K562 (cell line): ENCODE measurements around the gene TPR. TPM values are rescaled to one million over a fixed set of nuclear protein-coding genes. Genes with fewer than 3 reads are reported as not detected.

Source experiments
- ATF2 ChIP-seq: sonication (generic); formaldehyde crosslinking; IDR thresholded peaks from 2 replicates; pipeline ENCODE4 v1.8.1; 2022; ENCODE audit warnings: missing genetic modification reagents
- CEBPG ChIP-seq, 3 experiments: fragments of 200-800 bp in 1 of 3; sonication (Bioruptor generic) in 1 of 3; sonication (generic) in 1 of 3; formaldehyde crosslinking in 1 of 3; IDR thresholded peaks in 2 of 3; conservative IDR thresholded peaks in 1 of 3; 2 replicates each; pipeline versions ENCODE4 v1.6.1 to v1.8.0; 2016 to 2022; ENCODE audit warnings: missing compliant biosample characterization in 2 of 3, missing genetic modification characterization in 2 of 3, mild to moderate bottlenecking in 1 of 3, missing genetic modification reagents in 1 of 3
- FOXA3 ChIP-seq, 2 experiments: fragments of 450-650 bp in 1 of 2; sonication (generic) in 1 of 2; formaldehyde crosslinking; IDR thresholded peaks in 1 of 2; conservative IDR thresholded peaks in 1 of 2; 2 replicates each; pipeline versions ENCODE4 v1.4.0 to v1.8.0; 2020 to 2022; ENCODE audit warnings: mild to moderate bottlenecking in 2 of 2, missing genetic modification reagents in 1 of 2
- FOXO4 ChIP-seq: fragments of 450-650 bp; formaldehyde crosslinking; IDR thresholded peaks from 2 replicates; pipeline ENCODE4 v1.4.0; 2020; ENCODE audit warnings: mild to moderate bottlenecking, moderate library complexity
- KAT8 ChIP-seq: fragments of 450-650 bp; IDR thresholded peaks from 2 replicates; pipeline ENCODE4 v1.6.1; 2016; ENCODE audit warnings: low read depth, mild to moderate bottlenecking
- KDM2B ChIP-seq: fragments of 250-450 bp; sonication (Bioruptor Pico); IDR thresholded peaks from 2 replicates; pipeline ENCODE4 v1.8.0; 2021; ENCODE audit warnings: mild to moderate bottlenecking, moderate library complexity
- KLF16 ChIP-seq: IDR thresholded peaks from 2 replicates; pipeline ENCODE4 v1.6.1; 2016; ENCODE audit warnings: antibody characterized with exemption
- MCM5 ChIP-seq: fragments of 450-650 bp; IDR thresholded peaks from 2 replicates; pipeline ENCODE4 v1.6.1; 2016; ENCODE audit warnings: low read depth
- MCM7 ChIP-seq, 2 experiments: fragments of 450-650 bp; IDR thresholded peaks; 2 replicates each; pipeline ENCODE4 v1.6.1; 2016 to 2018
- MEF2D ChIP-seq: conservative IDR thresholded peaks from 2 replicates; pipeline ENCODE4 v1.6.1; 2016; ENCODE audit warnings: low read depth, missing genetic modification characterization, missing compliant biosample characterization
- NFE2L1 ChIP-seq: fragments of 450-650 bp; IDR thresholded peaks from 2 replicates; pipeline ENCODE4 v1.6.1; 2016; ENCODE audit warnings: missing genetic modification characterization, low read depth, mild to moderate bottlenecking, missing compliant biosample characterization, moderate library complexity, borderline replicate concordance
- NFIC ChIP-seq: fragments of 450-650 bp; IDR thresholded peaks from 2 replicates; pipeline ENCODE4 v1.6.1; 2017; ENCODE audit warnings: mild to moderate bottlenecking, inconsistent platforms
- NR2F6 ChIP-seq: fragments of 450-650 bp; formaldehyde crosslinking; IDR thresholded peaks from 2 replicates; pipeline ENCODE4 v1.4.0; 2020; ENCODE audit warnings: mild to moderate bottlenecking
- PCBP1 ChIP-seq: fragments of 200-400 bp; formaldehyde crosslinking; IDR thresholded peaks from 2 replicates; pipeline ENCODE4 v1.6.1; 2018; ENCODE audit warnings: mild to moderate bottlenecking, low read depth, low read length; ENCODE audit not compliant: poor library complexity, severe bottlenecking
- PTRF ChIP-seq: fragments of 450-650 bp; IDR thresholded peaks from 2 replicates; pipeline ENCODE4 v1.6.1; 2016; ENCODE audit warnings: mild to moderate bottlenecking, missing genetic modification characterization, missing compliant biosample characterization
- SPI1 ChIP-seq: IDR thresholded peaks from 2 replicates; pipeline ENCODE4 v1.6.1; 2011; ENCODE audit warnings: low read depth, low read length, control low read depth, borderline replicate concordance
- ZBTB43 ChIP-seq: sonication (generic); formaldehyde crosslinking; IDR thresholded peaks from 2 replicates; pipeline ENCODE4 v1.8.0; 2023; ENCODE audit warnings: mild to moderate bottlenecking, missing genetic modification reagents
- ZNF224 ChIP-seq: sonication (generic); formaldehyde crosslinking; IDR thresholded peaks from 2 replicates; pipeline ENCODE4 v1.8.0; 2022; ENCODE audit warnings: mild to moderate bottlenecking, missing genetic modification reagents
- ZNF253 ChIP-seq: fragments of 250-450 bp; sonication (Bioruptor Pico); conservative IDR thresholded peaks from 2 replicates; pipeline ENCODE4 v1.6.1; 2021; ENCODE audit warnings: mild to moderate bottlenecking
- polyA plus RNA-seq, 8 experiments: library from polyadenylated mRNA; depleted of rRNA in 4 of 8; stranded (reverse) in 5 of 8; unstranded in 3 of 8; fragments of >200 nt; fragmentation: Nextera tagmentation in 2 of 8; fragmentation: Illumina TruSeq in 1 of 8; extraction: Ambion mirVana in 2 of 8; extraction: Trizol in 1 of 8; gene quantifications; 2 replicates each; pipeline versions ENCODE4 v1.2.1 to v1.2.3, GENCODE V29; 2011 to 2014; ENCODE audit warnings: inconsistent platforms in 1 of 8, missing spikeins in 1 of 8
- total RNA-seq, 7 experiments: library from RNA; depleted of rRNA in 6 of 7; stranded (reverse); fragments of >200 nt in 6 of 7; fragmentation: Illumina TruSeq in 2 of 7; extraction: Trizol in 2 of 7; gene quantifications; 2 replicates each; pipeline versions ENCODE4 v1.2.1 to v1.2.3, GENCODE V29; 2011 to 2021; ENCODE audit warnings: low replicate concordance in 1 of 7
- TF ChIP-seq, protein P1 (sequence below): fragments of 450-650 bp; IDR thresholded peaks from 2 replicates; pipeline ENCODE4 v1.6.1; 2016; ENCODE audit warnings: missing biosample characterization, missing genetic modification characterization
- TF ChIP-seq, protein P2 (sequence below): fragments of 450-650 bp; IDR thresholded peaks from 2 replicates; pipeline ENCODE4 v1.6.1; 2016; ENCODE audit warnings: low read depth, mild to moderate bottlenecking, moderate library complexity
- TF ChIP-seq, protein P3 (sequence below): fragments of 250-450 bp; sonication (Bioruptor Pico); IDR thresholded peaks from 2 replicates; pipeline ENCODE4 v1.5.1; 2021; ENCODE audit warnings: mild to moderate bottlenecking

TPR gene
- total and polyA plus RNA-seq, 9 of the 15 experiments (the other 6 are each of a cell fraction or from before 2014, with no cell fraction given): 48.5 to 167 (median 138) TPM

GRCh38 chr1:186375929-186376319 lies 871 bp upstream of the TPR start (continued):
- TF ChIP-seq NFIC (no peak), FOXA3 (CRISPR knock-in tag; conservative IDR thresholded peaks at IDR 0.05 in 1 of 2, IDR thresholded peaks at IDR 0.05 in 1 of 2) (no peak), MEF2D (0 out of 2 replicates have a peak, but pooled peaks have one; percentile 18), KAT8 (no peak), MCM7 (IDR thresholded peaks at IDR 0.05) (no peak), MCM5 (no peak), PTRF (tag) (no peak), KLF16 (no peak), KDM2B (CRISPR knock-in tag) (peak; percentile 2; the same call in 1 of the 2 replicates), SPI1 (no peak), ZBTB43 (CRISPR knock-in tag) (0 out of 2 replicates have a peak, but pooled peaks have one; percentile 62), NFE2L1 (tag) (no peak), FOXO4 (CRISPR knock-in tag) (0 out of 2 replicates have a peak, but pooled peaks have one; percentile 41), ZNF224 (CRISPR knock-in tag) (no peak), CEBPG (CRISPR knock-in tag; IDR thresholded peaks at IDR 0.05) (no peak), CEBPG (tag; conservative IDR thresholded peaks at IDR 0.05 in 1 of 2, IDR thresholded peaks at IDR 0.05 in 1 of 2) (no peak), ZNF253 (no peak), NR2F6 (CRISPR knock-in tag) (no peak), PCBP1 (no peak), ATF2 (CRISPR knock-in tag) (no peak)
- TF ChIP-seq, protein P1, sequence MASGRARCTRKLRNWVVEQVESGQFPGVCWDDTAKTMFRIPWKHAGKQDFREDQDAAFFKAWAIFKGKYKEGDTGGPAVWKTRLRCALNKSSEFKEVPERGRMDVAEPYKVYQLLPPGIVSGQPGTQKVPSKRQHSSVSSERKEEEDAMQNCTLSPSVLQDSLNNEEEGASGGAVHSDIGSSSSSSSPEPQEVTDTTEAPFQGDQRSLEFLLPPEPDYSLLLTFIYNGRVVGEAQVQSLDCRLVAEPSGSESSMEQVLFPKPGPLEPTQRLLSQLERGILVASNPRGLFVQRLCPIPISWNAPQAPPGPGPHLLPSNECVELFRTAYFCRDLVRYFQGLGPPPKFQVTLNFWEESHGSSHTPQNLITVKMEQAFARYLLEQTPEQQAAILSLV (tag): no peak
- TF ChIP-seq, protein P2, sequence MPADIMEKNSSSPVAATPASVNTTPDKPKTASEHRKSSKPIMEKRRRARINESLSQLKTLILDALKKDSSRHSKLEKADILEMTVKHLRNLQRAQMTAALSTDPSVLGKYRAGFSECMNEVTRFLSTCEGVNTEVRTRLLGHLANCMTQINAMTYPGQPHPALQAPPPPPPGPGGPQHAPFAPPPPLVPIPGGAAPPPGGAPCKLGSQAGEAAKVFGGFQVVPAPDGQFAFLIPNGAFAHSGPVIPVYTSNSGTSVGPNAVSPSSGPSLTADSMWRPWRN: peak; percentile 14
- TF ChIP-seq, protein P3, sequence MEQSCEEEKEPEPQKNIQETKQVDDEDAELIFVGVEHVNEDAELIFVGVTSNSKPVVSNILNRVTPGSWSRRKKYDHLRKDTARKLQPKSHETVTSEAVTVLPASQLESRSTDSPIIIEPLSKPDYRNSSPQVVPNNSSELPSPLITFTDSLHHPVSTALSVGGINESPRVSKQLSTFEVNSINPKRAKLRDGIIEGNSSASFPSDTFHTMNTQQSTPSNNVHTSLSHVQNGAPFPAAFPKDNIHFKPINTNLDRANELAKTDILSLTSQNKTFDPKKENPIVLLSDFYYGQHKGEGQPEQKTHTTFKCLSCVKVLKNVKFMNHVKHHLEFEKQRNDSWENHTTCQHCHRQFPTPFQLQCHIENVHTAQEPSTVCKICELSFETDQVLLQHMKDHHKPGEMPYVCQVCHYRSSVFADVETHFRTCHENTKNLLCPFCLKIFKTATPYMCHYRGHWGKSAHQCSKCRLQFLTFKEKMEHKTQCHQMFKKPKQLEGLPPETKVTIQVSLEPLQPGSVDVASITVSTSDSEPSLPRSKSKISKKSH (CRISPR knock-in tag): no peak
